GM13976 (cell line): ENCODE measurements around the gene CCR9.
A peak's percentile ranks its signal among the peaks of the same experiment; 100 is the strongest.
"Not testable (repeated sequence)": the region's sequence is repeated elsewhere in the genome, so short reads cannot be mapped to it uniquely, and the experiment has no call there.

Experiments
- DNase-seq: peaks from one replicate; pipeline ENCODE4 v3.0.0; 2012; ENCODE audit warnings: low spot score
- CTCF ChIP-seq: IDR thresholded peaks from 2 replicates; pipeline ENCODE4 v1.5.1; 2012; ENCODE audit warnings: borderline replicate concordance, mild to moderate bottlenecking; ENCODE audit not compliant: insufficient read depth; ENCODE audit errors: extremely low read depth, missing control alignments, control extremely low read depth
- in situ Hi-C: fragments of 300-500 bp; cut with MboI; formaldehyde crosslinking; loops from one replicate; pipeline ENCODE4 v1.12.0; 2022; ENCODE audit warnings: low sequenced_read_pairs, mixed read lengths, inconsistent platforms; ENCODE audit not compliant: unreplicated experiment

Gene CCR9

GRCh38 chr3:45848392-45848791 is 38.0 kb upstream of the CCR9 start:
- no peak for TF ChIP-seq CTCF
- no peak for DNase-seq
- in situ Hi-C loops = no loop called here

GRCh38 chr3:45852828-45853227 is 33.5 kb upstream of the CCR9 start:
- in situ Hi-C loops = no loop called here
- TF ChIP-seq CTCF = no peak
- peak; percentile 24 for DNase-seq

GRCh38 chr3:45856323-45856722 is 30.0 kb upstream of the CCR9 start:
- DNase-seq, in situ Hi-C loops: not testable (repeated sequence)

GRCh38 chr3:45857024-45857423 is 29.3 kb upstream of the CCR9 start:
- DNase-seq, in situ Hi-C loops: not testable (repeated sequence)

- no peak for DNase-seq
- no peak for TF ChIP-seq CTCF
- in situ Hi-C loops = no loop called here
These were observed 27.4 kb upstream of the CCR9 start for GRCh38 chr3:45858809-45859543.

GRCh38 chr3:45860481-45860880 is 25.9 kb upstream of the CCR9 start:
- no peak for DNase-seq
- in situ Hi-C loops = no loop called here
- no peak for TF ChIP-seq CTCF

GRCh38 chr3:45861043-45861719 is 25.2 kb upstream of the CCR9 start:
- TF ChIP-seq CTCF = no peak
- in situ Hi-C loops = no loop called here
- no peak for DNase-seq
